ENCODE measurements around the gene VPS35L. TPM values are rescaled to one million over a fixed set of nuclear protein-coding genes. Genes with fewer than 3 reads are reported as not detected.

Gene VPS35L
- total RNA-seq, 2 experiments from 2014 or later: 25.8 to 28.3 TPM

GRCh38 chr16:19711643-19712042 is 156.1 kb downstream of the VPS35L start:
- Mint-ChIP-seq H3K9me3 (no peaks in the 10 kb centered on the region), H3K4me1 (ENCODE audit: low read depth) (peaks cover 37% of the 10 kb centered on the region), H3K4me3 (no peak overlapping the region), H3K27ac (peak overlapping the region; percentile 37), H3K27me3 (no peaks in the 10 kb centered on the region), H3K36me3 (ENCODE audit: low read depth) (peaks cover 62% of the 10 kb centered on the region)
- ChIA-PET CTCF (no interaction called here), POLR2A (no interaction called here)
- no peak for TF ChIP-seq CTCF (IDR thresholded peaks at IDR 0.05)
- ATAC-seq (ENCODE audit: poor library complexity) (no peak), DNase-seq (no peak)
- H3K9me3 ChIP-seq (ENCODE audit: control insufficient read depth in 1 of 2, insufficient read depth in 1 of 2, low read length in 2 of 2): no peaks in the 10 kb centered on the region
- H3K4me1 ChIP-seq (ENCODE audit: insufficient read depth, low read length): peaks cover 8% of the 10 kb centered on the region
- H3K4me3 ChIP-seq (ENCODE audit: low read length): no peak overlapping the region
- no peak overlapping the region for H3K27ac ChIP-seq (ENCODE audit: low read depth in 1 of 2, low read length in 2 of 2)
- intact Hi-C loops (cut with DNase I, micrococcal nuclease): loop anchor here in 1 of 2 experiments (10.0 kb wide), 1 partner anchor 1023 kb away; no protein-coding TSS in a partner anchor
- H3K36me3 ChIP-seq (ENCODE audit: insufficient read depth, low read length): peaks cover 72% of the 10 kb centered on the region
- no peaks in the 10 kb centered on the region for H3K27me3 ChIP-seq (ENCODE audit: control insufficient read depth in 1 of 2, insufficient read depth in 2 of 2, low read length in 2 of 2)

GRCh38 chr16:19712418-19713058 is 157.0 kb downstream of the VPS35L start:
- no peaks in the 10 kb centered on the region for H3K9me3 Mint-ChIP-seq
- intact Hi-C loops (cut with DNase I, micrococcal nuclease): loop anchor here in 1 of 2 experiments (10.0 kb wide), 1 partner anchor 1022 kb away; no protein-coding TSS in a partner anchor
- H3K9me3 ChIP-seq (ENCODE audit: control insufficient read depth in 1 of 2, insufficient read depth in 1 of 2, low read length in 2 of 2): no peaks in the 10 kb centered on the region
- H3K4me3 ChIP-seq (ENCODE audit: low read length): no peak overlapping the region
- no peak overlapping the region for H3K27ac ChIP-seq (ENCODE audit: low read depth in 1 of 2, low read length in 2 of 2)
- no peaks in the 10 kb centered on the region for H3K27me3 ChIP-seq (ENCODE audit: control insufficient read depth in 1 of 2, insufficient read depth in 2 of 2, low read length in 2 of 2)
- peaks cover 67% of the 10 kb centered on the region for H3K36me3 ChIP-seq (ENCODE audit: insufficient read depth, low read length)
- H3K36me3 Mint-ChIP-seq (ENCODE audit: low read depth): peaks cover 55% of the 10 kb centered on the region
- H3K4me1 ChIP-seq (ENCODE audit: insufficient read depth, low read length): peaks cover 15% of the 10 kb centered on the region
- H3K4me1 Mint-ChIP-seq (ENCODE audit: low read depth): peaks cover 46% of the 10 kb centered on the region
- ATAC-seq (ENCODE audit: poor library complexity) (no peak), DNase-seq (no peak)
- ChIA-PET CTCF (no interaction called here), POLR2A (no interaction called here)
- no peaks in the 10 kb centered on the region for H3K27me3 Mint-ChIP-seq
- no peak for TF ChIP-seq CTCF (IDR thresholded peaks at IDR 0.05)
- H3K27ac Mint-ChIP-seq: no peak overlapping the region
- H3K4me3 Mint-ChIP-seq: no peak overlapping the region

- Mint-ChIP-seq H3K36me3 (ENCODE audit: low read depth) (peaks cover 59% of the 10 kb centered on the region), H3K27ac (peak overlapping the region; percentile 39), H3K9me3 (no peaks in the 10 kb centered on the region), H3K27me3 (no peaks in the 10 kb centered on the region), H3K4me1 (ENCODE audit: low read depth) (peaks cover 47% of the 10 kb centered on the region), H3K4me3 (no peak overlapping the region)
- intact Hi-C loops (cut with DNase I, micrococcal nuclease): loop anchor here in 1 of 2 experiments (10.0 kb wide), 1 partner anchor 1021 kb away; no protein-coding TSS in a partner anchor
- TF ChIP-seq CTCF (IDR thresholded peaks at IDR 0.05): no peak
- ChIA-PET CTCF (no interaction called here), POLR2A (no interaction called here)
- Histone ChIP-seq H3K4me1 (ENCODE audit: insufficient read depth, low read length) (peaks cover 18% of the 10 kb centered on the region), H3K36me3 (ENCODE audit: insufficient read depth, low read length) (peaks cover 60% of the 10 kb centered on the region), H3K27ac (ENCODE audit: low read depth in 1 of 2, low read length in 2 of 2) (no peak overlapping the region), H3K27me3 (ENCODE audit: control insufficient read depth in 1 of 2, insufficient read depth in 2 of 2, low read length in 2 of 2) (no peaks in the 10 kb centered on the region), H3K4me3 (ENCODE audit: low read length) (no peak overlapping the region), H3K9me3 (ENCODE audit: control insufficient read depth in 1 of 2, insufficient read depth in 1 of 2, low read length in 2 of 2) (no peaks in the 10 kb centered on the region)
- ATAC-seq (ENCODE audit: poor library complexity) (no peak), DNase-seq (no peak)
These were observed 158.2 kb downstream of the VPS35L start for GRCh38 chr16:19713697-19714096.

All from CD4-positive, alpha-beta T cell (primary cell).